LoVo (cell line): Measurements from ENCODE around the gene WNK4.

Experiments
- DNase-seq: peaks from one replicate; pipeline ENCODE4 v3.0.0-alpha.2; 2016; ENCODE audit warnings: low spot score

The WNK4 gene

GRCh38 chr17:42772945-42773289, 7.5 kb upstream of the WNK4 start:
- no peak for DNase-seq

DNA sequence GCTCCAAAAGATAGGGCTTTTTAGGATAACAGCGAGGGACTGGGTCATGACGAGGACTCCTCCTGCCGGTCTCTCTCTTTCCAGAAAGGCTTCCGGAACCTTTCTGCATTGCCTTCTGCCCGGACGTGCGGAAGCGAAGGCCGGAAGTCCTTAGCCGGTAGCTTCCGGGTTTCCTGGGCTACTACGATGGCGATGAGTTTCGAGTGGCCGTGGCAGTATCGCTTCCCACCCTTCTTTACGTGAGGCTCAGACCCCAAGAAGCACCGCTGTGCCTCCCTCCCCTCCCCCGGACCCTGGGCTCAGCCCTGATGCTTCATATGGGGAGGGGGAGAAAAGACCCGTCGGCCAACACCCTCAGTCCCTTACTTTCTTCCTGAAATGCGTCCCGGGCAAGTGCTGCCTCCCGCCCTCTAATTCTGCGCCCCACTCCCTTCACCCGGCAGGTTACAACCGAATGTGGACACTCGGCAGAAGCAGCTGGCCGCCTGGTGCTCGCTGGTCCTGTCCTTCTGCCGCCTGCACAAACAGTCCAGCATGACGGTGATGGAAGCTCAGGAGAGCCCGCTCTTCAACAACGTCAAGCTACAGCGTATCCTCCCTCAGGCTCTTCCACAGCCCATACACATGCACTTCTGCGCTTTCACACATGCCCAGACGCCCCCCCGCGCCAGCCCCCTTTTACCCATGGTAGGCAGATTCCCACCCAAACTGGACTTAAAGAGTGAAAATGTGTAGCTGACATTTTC, 6.9 kb upstream of the WNK4 start, which contains the start of gene VPS25:
TSS of gene VPS25 (plus strand) at position 160 of the 746 bp plus-strand sequence. CDS start at position 187, 27 bp downstream.
- DNase-seq = peak; percentile 82

DNA sequence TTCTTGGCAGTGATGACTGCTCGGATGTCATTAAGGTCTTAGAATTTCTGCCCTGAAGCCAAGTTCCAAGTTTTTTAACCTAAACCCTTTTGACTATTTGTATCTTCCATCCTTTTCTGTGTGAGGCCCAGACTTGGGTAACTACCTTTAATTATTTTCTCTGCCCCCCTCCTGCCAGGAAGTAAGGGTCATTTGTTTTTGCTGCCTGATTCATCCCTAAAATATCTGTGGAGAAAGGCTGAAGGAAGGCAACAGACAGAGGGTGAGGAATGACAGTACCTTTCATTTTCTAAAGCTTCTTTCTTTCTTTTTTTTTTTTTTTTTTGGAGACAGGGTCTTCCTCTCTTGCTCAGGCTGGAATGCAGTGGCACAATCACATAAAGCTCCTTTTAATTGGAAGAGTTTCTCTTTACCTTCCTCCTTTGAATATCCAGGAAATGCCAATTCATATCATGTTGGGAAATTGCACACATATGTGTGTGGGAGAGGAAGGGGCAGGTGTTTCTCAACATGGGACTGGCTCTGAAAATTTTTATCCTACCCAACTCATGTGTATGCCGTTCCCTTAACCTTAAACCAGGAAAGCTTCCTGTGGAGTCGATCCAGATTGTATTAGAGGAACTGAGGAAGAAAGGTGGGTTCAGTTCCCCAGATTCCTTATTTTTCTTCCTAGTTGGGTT, 6.2 kb upstream of the WNK4 start:
- DNase-seq = no peak

- no peak for DNase-seq
Measured at GRCh38 chr17:42775534-42776098, 4.8 kb upstream of the WNK4 start.

DNA sequence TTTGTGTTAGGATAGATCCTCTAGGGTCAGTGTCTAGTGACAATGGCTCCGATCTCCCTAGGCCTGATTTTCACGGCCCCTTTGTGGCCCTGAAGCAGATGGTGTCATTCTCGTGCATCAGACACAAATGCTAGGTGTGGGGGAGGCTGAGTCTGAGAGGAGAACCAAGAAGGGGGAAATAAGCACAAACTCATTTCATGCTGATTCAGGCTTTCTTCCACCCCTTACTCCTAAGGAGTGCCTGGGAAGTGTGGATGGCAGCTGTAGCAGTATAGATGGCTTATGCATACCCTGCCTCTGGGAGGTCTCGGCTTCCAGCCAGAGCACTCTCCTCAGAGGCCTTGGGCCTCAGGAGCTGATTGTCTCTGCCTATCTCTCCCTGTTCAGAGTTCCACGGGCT, 1.8 kb upstream of the WNK4 start:
- DNase-seq = no peak

- no peak for DNase-seq
Measured at GRCh38 chr17:42779304-42779935, 990 bp upstream of the WNK4 start.

DNA sequence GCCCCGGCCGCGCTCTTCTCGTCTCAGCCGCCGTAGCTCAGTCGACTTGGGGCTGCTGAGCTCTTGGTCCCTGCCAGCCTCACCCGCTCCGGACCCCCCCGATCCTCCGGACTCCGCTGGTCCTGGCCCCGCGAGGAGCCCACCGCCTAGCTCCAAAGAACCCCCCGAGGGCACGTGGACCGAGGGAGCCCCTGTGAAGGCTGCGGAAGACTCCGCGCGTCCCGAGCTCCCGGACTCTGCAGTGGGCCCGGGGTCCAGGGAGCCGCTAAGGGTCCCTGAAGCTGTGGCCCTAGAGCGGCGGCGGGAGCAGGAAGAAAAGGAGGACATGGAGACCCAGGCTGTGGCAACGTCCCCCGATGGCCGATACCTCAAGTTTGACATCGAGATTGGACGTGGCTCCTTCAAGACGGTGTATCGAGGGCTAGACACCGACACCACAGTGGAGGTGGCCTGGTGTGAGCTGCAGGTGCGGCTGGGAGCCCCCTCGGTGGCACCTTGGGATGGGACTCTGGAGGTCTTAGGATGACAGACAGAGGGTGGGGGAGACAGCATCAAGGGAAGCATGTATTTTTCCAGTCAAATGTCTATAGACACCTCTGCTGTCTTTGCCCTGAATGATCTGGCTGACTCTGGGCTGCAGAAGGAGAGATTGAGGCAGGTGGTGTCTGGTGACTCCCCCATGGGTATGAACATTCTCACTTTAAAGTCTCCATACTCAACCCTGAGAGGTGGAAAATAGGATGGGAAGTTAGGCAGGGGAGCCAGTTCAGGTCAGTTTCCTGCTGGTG, 635 bp downstream of the WNK4 start:
- no peak for DNase-seq

DNA sequence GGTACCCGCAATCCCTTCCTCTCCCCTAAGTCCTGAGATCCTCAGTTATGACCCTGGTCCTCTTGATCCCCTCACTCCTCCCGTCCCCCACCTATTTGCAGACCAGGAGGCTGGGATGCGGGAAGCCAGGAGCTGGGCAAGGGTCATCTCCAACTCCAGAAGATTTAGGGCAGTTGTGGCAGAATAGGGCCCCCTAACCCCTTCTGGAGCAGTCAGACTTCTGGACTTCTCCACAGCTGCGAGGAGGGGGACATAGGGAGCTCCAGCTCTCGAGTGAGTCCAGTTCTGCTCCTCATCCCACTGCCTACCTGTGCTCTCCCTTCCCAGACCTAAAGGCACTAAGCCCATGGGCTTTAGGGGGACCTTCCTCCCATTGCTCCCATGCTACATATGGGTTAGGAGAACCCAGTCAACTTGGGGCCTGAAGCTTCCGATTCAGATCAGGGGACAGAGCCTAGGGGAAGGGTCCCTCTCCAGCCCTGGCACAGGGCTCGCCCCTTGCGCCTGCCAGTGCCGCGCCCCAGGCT, 1.3 kb downstream of the WNK4 start:
- DNase-seq = no peak

GRCh38 chr17:42782166-42783061, 2.0 kb downstream of the WNK4 start:
- no peak for DNase-seq

DNA sequence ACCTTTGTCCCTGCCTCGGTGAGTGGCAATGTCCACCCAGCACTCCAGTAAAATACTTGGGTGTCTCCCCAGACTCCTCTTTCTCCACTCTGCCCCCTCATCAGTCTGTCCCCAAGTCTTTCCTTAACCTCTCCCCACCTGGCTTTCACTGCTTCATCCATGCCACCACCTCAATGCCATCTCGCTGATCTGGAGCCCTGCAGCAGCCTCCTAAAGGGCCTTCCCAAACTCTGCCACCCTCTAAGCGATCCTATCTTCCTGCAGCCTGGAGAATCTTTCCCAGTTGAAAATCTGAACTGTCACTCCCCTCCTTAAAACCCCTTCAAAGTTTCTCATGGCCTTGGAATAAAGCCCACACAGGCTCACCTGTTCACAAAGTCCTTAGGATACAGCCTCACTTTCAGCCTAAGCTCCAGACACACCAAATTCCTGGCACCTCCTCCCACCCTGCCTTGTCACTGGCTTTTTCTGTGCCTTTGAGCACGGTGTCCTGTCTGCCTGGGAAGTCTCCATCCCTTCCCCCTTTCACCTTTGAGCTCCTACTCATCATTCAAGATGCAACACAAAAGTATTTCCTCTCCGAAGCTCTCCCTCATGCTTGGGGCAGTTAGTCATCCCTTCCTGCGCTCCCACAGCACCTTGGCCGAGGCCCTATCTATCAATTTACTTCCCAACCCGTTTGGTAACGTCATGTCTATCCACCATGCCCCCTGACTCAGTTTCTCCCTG, 2.8 kb downstream of the WNK4 start:
- DNase-seq = no peak

DNA sequence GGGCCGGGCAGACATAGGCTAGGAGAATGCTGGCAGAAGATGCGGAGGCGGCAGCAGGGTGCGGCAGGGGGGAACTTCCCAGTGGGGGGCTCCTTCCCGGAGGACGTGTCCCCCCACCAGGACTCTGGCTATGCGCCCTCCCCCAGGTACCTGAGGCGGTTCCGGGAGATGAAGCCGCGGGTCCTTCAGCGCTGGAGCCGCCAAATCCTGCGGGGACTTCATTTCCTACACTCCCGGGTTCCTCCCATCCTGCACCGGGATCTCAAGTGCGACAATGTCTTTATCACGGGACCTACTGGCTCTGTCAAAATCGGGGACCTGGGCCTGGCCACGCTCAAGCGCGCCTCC, 3.4 kb downstream of the WNK4 start:
- DNase-seq = no peak

GRCh38 chr17:42784409-42784808, 4.0 kb downstream of the WNK4 start:
- DNase-seq = no peak

DNA sequence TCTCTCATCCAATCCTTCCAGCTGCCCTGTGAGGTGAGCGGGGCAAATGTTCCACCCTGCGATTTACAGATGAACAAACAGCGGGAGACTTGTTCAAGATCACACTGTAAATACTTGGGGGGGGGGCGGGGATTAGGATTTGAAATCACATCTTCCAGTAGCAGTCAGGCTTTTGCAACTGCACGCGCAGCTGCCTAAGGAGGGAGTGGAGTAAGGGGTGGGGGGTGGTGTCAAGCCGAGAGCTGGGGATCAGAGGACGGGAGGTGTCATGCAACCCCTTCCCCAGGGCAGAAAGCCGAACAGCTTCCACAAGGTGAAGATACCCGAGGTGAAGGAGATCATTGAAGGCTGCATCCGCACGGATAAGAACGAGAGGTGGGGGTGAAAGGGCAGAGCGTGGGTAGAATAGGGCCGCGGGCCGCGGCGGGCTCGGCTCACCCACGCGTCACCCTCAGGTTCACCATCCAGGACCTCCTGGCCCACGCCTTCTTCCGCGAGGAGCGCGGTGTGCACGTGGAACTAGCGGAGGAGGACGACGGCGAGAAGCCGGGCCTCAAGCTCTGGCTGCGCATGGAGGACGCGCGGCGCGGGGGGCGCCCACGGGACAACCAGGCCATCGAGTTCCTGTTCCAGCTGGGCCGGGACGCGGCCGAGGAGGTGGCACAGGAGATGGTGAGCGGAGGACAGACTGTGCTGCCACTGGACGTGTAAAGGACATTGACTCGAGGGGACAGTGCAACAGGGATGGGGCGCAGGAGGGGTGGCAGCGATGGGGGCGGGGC, 4.6 kb downstream of the WNK4 start:
- no peak for DNase-seq

DNA sequence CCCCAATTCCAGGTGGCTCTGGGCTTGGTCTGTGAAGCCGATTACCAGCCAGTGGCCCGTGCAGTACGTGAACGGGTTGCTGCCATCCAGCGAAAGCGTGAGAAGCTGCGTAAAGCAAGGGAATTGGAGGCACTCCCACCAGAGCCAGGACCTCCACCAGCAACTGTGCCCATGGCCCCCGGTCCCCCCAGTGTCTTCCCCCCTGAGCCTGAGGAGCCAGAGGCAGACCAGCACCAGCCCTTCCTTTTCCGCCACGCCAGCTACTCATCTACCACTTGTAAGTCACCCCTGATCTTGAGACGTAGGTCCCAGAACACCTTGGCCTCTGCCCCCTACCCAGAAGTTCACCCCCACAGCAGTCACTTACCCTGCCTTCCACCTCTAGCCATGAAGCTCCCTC, 6.9 kb downstream of the WNK4 start:
- no peak for DNase-seq

- no peak for DNase-seq
Measured at GRCh38 chr17:42791948-42792347, 11.5 kb downstream of the WNK4 start.

GRCh38 chr17:42792545-42792944, 12.1 kb downstream of the WNK4 start:
- DNase-seq = no peak

DNA sequence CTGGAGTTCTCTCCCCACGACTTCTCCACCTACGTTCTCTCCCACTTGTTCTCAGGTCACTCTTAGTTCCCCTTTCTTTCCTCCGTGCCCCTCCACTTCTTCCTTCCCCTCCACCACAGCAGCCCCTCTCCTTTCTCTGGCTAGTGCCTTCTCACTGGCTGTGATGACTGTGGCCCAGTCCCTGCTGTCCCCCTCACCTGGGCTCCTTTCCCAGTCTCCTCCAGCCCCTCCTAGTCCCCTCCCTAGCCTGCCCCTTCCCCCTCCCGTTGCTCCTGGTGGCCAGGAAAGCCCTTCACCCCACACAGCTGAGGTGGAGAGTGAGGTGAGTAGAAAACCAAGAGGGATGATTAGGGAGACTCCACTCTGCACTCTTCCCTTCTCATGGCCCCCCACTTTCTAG, 14.7 kb downstream of the WNK4 start:
- DNase-seq = no peak

DNA sequence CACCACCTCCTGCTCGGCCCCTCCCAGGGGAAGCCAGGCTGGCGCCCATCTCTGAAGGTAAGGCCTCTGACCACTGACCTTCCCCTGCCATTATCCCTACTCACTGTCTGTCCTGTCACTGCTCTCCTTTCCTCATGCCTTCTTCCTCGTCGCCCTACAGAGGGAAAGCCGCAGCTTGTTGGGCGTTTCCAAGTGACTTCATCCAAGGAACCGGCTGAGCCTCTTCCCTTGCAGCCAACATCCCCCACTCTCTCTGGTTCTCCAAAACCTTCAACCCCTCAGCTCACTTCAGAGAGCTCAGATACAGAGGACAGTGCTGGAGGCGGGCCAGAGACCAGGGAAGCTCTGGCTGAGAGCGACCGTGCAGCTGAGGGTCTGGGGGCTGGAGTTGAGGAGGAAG, 15.1 kb downstream of the WNK4 start:
- no peak for DNase-seq

DNA sequence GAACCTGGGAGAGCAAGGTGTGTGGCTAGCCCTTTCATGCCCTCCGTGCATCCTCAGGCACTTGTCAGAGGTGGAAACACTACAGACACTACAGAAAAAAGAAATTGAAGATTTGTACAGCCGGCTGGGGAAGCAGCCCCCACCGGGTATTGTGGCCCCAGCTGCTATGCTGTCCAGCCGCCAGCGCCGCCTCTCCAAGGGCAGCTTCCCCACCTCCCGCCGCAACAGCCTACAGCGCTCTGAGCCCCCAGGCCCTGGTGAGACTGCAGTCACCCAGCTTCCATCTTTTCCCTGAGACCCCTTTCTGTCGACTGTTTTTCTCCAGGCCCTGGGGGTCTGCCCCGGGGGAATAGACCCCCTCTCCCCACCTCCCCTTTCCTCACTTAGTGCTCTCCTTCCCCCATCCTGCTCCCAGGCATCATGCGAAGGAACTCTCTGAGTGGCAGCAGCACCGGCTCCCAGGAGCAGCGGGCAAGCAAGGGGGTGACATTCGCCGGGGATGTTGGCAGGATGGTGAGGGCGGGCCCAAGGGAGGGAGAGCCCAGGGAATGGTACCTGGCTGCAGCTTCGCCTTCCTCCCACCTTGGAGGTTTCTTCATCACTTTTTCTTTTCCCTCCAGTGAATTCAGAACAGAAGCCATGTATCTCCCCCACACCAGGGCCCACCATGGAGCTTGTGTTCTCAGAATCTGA, 15.8 kb downstream of the WNK4 start:
- DNase-seq = no peak
